Neuronal stem cell (in vitro differentiated cells): ENCODE data around the gene MACROD2.

Experiments used
- DNase-seq: peaks from one replicate; pipeline ENCODE4 v3.0.0-alpha.2; 2013; ENCODE audit warnings: low spot score
- H2AFZ ChIP-seq: one replicate; pipeline ENCODE4 v1.6.1; 2013; ENCODE audit warnings: mild to moderate bottlenecking, low read length, inconsistent platforms
- H2AK5ac ChIP-seq: 2 replicates; pipeline ENCODE4 v1.6.1; 2013; ENCODE audit warnings: low read depth, mild to moderate bottlenecking, inconsistent platforms, low read length, moderate library complexity, mixed read lengths
- H2BK120ac ChIP-seq: 2 replicates; pipeline ENCODE4 v1.6.1; 2013; ENCODE audit warnings: low read depth, mild to moderate bottlenecking, inconsistent platforms, low read length, moderate library complexity, mixed read lengths
- H2BK12ac ChIP-seq: one replicate; pipeline ENCODE4 v1.6.1; 2013; ENCODE audit warnings: low read length, inconsistent platforms
- H2BK15ac ChIP-seq: 2 replicates; pipeline ENCODE4 v1.6.1; 2013; ENCODE audit warnings: mild to moderate bottlenecking, low read length, inconsistent platforms, mixed read lengths
- H2BK5ac ChIP-seq: one replicate; pipeline ENCODE4 v1.6.1; 2013; ENCODE audit warnings: inconsistent platforms, mild to moderate bottlenecking, low read length, moderate library complexity
- H3K14ac ChIP-seq: one replicate; pipeline ENCODE4 v1.6.1; 2013; ENCODE audit warnings: low read length, inconsistent platforms
- H3K18ac ChIP-seq: 2 replicates; pipeline ENCODE4 v1.6.1; 2013; ENCODE audit warnings: low read length, inconsistent platforms
- H3K23ac ChIP-seq: 2 replicates; pipeline ENCODE4 v1.6.1; 2013; ENCODE audit warnings: low read depth, mild to moderate bottlenecking, mixed read lengths, low read length, inconsistent platforms; ENCODE audit not compliant: poor library complexity
- H3K27ac ChIP-seq: replicated peaks from 3 replicates; pipeline ENCODE4 v1.5.1; 2013; ENCODE audit warnings: low read length, inconsistent platforms
- H3K27me3 ChIP-seq, 3 experiments: 2 replicates each; pipeline ENCODE4 v1.6.1; 2013; ENCODE audit warnings: low read length in 3 of 3, mild to moderate bottlenecking in 2 of 3, inconsistent platforms in 1 of 3, low read depth in 1 of 3, mixed read lengths in 1 of 3, moderate library complexity in 1 of 3; ENCODE audit not compliant: control insufficient read depth in 3 of 3, insufficient read depth in 3 of 3
- H3K36me3 ChIP-seq, 2 donors: replicated peaks in 1 of 2; 2 replicates each; pipeline ENCODE4 v1.6.1; 2013; ENCODE audit warnings: low read length in 2 of 2; ENCODE audit not compliant: control insufficient read depth in 2 of 2, insufficient read depth in 2 of 2
- H3K4ac ChIP-seq: 2 replicates; pipeline ENCODE4 v1.6.1; 2013; ENCODE audit warnings: inconsistent platforms, mild to moderate bottlenecking, low read length, moderate library complexity
- H3K4me1 ChIP-seq, 2 donors: 1 replicate in 1 of 2; 2 replicates in 1 of 2; pipeline ENCODE4 v1.6.1; 2013; ENCODE audit warnings: low read length in 2 of 2, low read depth in 1 of 2; ENCODE audit not compliant: control insufficient read depth in 2 of 2, insufficient read depth in 1 of 2
- H3K4me2 ChIP-seq: one replicate; pipeline ENCODE4 v1.6.1; 2013; ENCODE audit warnings: mild to moderate bottlenecking, low read length, inconsistent platforms; ENCODE audit not compliant: insufficient read depth, poor library complexity, severe bottlenecking
- H3K4me3 ChIP-seq, 2 donors: 2 replicates each; pipeline ENCODE4 v1.5.1; 2013; ENCODE audit warnings: low read length in 2 of 2, mild to moderate bottlenecking in 2 of 2, inconsistent platforms in 1 of 2, moderate library complexity in 1 of 2
- H3K79me1 ChIP-seq: one replicate; pipeline ENCODE4 v1.6.1; 2013; ENCODE audit warnings: low read depth, mild to moderate bottlenecking, inconsistent platforms, low read length, moderate library complexity
- H3K9ac ChIP-seq: one replicate; pipeline ENCODE4 v1.6.1; 2013; ENCODE audit warnings: mild to moderate bottlenecking, low read depth, low read length, inconsistent platforms; ENCODE audit not compliant: poor library complexity
- H3K9me3 ChIP-seq, 2 donors: replicated peaks in 1 of 2; 2 replicates each; pipeline versions ENCODE3 to v1.6.1; 2013; ENCODE audit warnings: low read length in 2 of 2, mild to moderate bottlenecking in 2 of 2, inconsistent platforms in 1 of 2, low read depth in 1 of 2, mixed read lengths in 1 of 2, moderate library complexity in 1 of 2; ENCODE audit not compliant: control insufficient read depth in 2 of 2, insufficient read depth in 1 of 2
- H4K8ac ChIP-seq: one replicate; pipeline ENCODE4 v1.6.1; 2013; ENCODE audit warnings: low read depth, mild to moderate bottlenecking, inconsistent platforms, low read length, moderate library complexity
- H4K91ac ChIP-seq: one replicate; pipeline ENCODE4 v1.6.1; 2013; ENCODE audit warnings: low read length, low read depth, mild to moderate bottlenecking, inconsistent platforms; ENCODE audit not compliant: poor library complexity
- whole genome bisulfite sequencing, 2 donors: extraction: QIAGEN DNeasy Blood & Tissue Kit; methylation state at CpG; one replicate each; pipeline ENCODE4 v1.1.7; 2013; ENCODE audit warnings: missing lambda C conversion rate in 2 of 2, mixed read lengths in 1 of 2; ENCODE audit not compliant: insufficient read length in 2 of 2, insufficient replicate concordance in 1 of 2; ENCODE audit errors: extremely low coverage in 2 of 2; 5-methylcytosine and 5-hydroxymethylcytosine counted together

Gene MACROD2

DNA sequence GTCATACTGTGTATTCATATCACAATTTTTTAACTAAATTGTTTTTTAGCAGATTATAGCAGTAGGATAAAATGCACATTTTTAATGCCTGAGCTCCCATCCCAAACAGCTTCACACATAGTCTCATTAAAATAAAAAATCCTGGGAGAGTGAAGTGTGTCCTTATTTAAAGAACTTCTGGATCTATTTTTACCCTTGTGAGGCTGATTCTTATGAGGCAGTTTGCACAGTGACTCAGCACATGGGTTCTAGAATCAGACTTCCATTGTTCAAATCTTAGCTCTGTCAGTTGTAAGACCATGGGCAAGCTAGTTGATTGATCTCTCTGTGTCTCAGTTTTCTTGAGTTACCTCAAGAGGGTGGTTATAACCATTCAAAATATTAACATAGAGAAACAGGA lies 72.3 kb downstream of the MACROD2 start:
- H3K23ac ChIP-seq: no peak overlapping the region
- no peak for DNase-seq
- H3K4me2 ChIP-seq: no peak overlapping the region
- H2BK5ac ChIP-seq: no peak overlapping the region
- no peak overlapping the region for H2BK12ac ChIP-seq
- no peaks in the 10 kb centered on the region for H3K4me1 ChIP-seq
- H3K79me1 ChIP-seq: no peaks in the 10 kb centered on the region
- H3K4ac ChIP-seq: no peak overlapping the region
- H3K18ac ChIP-seq: no peak overlapping the region
- no peak overlapping the region for H2AFZ ChIP-seq
- H3K36me3 ChIP-seq: no peaks in the 10 kb centered on the region
- no peak overlapping the region for H3K14ac ChIP-seq
- no peak overlapping the region for H2BK15ac ChIP-seq
- no peak overlapping the region for H4K91ac ChIP-seq
- no peak overlapping the region for H4K8ac ChIP-seq
- no peak overlapping the region for H3K4me3 ChIP-seq
- no peak overlapping the region for H3K9ac ChIP-seq
- no peak overlapping the region for H2BK120ac ChIP-seq
- no peaks in the 10 kb centered on the region for H3K27me3 ChIP-seq
- H3K9me3 ChIP-seq: no peaks in the 10 kb centered on the region
- H2AK5ac ChIP-seq: no peak overlapping the region
- H3K27ac ChIP-seq: no peak overlapping the region

DNA sequence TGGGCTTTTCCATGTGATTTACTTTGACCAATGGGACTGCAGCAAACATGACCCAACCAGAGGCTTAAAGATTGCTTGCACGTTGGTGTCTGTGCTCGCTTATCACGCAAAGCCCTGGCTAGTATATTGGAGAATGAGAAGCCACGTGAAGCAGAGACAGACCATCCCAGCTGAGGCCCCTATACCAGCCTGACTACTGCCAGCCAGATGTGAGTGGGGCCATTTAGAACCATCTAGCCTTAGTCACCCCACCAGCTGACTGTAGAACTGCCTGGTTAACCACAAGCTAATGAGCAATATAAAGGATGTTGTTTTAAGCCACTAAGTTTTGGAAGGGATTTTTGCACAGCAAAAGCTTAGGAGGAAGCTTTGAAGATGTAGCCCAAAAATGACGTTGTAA lies 74.5 kb downstream of the MACROD2 start:
- WGBS, 2 donors: no CpG with 5 or more reads among the region's 5 CpGs
- H4K91ac ChIP-seq: no peak overlapping the region

DNA sequence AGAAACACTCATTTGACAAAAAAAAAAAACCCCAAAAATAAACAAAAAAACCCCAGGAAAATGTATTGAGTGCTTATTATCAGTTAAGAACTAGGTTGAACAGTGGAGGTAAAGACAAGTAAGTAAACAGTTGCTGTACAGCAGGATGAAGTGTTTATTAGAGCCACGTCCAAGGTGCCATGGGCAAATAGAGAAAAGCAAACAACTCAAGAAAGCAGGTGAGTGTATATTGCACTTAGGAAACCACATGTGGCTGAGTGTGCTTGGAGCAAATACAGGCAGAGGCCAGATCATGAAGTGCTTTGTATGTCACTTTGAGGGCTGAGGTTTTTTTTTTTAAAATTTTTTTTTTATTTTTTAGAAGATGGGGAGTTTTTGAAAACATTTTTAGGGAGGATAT lies 98.3 kb downstream of the MACROD2 start:
- Histone ChIP-seq H2BK12ac (no peak overlapping the region), H2BK120ac (no peak overlapping the region), H3K18ac (no peak overlapping the region), H3K9me3 (no peaks in the 10 kb centered on the region), H3K4ac (no peak overlapping the region), H3K36me3 (no peaks in the 10 kb centered on the region), H4K91ac (no peak overlapping the region), H3K14ac (no peak overlapping the region), H3K4me1 (no peaks in the 10 kb centered on the region), H3K9ac (no peak overlapping the region), H3K23ac (no peak overlapping the region), H3K27ac (no peak overlapping the region), H3K4me3 (no peak overlapping the region), H3K27me3 (no peaks in the 10 kb centered on the region), H4K8ac (no peak overlapping the region), H3K79me1 (no peaks in the 10 kb centered on the region), H2AK5ac (no peak overlapping the region), H2BK15ac (no peak overlapping the region), H3K4me2 (no peak overlapping the region), H2AFZ (no peak overlapping the region), H2BK5ac (no peak overlapping the region)
- no CpG with 5 or more reads among the region's 1 CpG for WGBS, 2 donors
- no peak for DNase-seq

More for the DNA sequence above, 74.5 kb downstream of the MACROD2 start:
- Histone ChIP-seq H3K4ac (no peak overlapping the region), H2BK5ac (no peak overlapping the region), H2BK15ac (no peak overlapping the region), H3K9ac (no peak overlapping the region), H3K9me3 (no peaks in the 10 kb centered on the region), H3K27ac (no peak overlapping the region), H2BK12ac (no peak overlapping the region), H2AK5ac (no peak overlapping the region), H3K79me1 (no peaks in the 10 kb centered on the region), H3K18ac (no peak overlapping the region), H3K23ac (no peak overlapping the region), H3K4me1 (no peaks in the 10 kb centered on the region), H4K8ac (no peak overlapping the region), H2AFZ (no peak overlapping the region), H3K14ac (no peak overlapping the region), H3K36me3 (no peaks in the 10 kb centered on the region), H3K27me3 (no peaks in the 10 kb centered on the region), H3K4me2 (no peak overlapping the region), H3K4me3 (no peak overlapping the region), H2BK120ac (no peak overlapping the region)
- DNase-seq: no peak

DNA sequence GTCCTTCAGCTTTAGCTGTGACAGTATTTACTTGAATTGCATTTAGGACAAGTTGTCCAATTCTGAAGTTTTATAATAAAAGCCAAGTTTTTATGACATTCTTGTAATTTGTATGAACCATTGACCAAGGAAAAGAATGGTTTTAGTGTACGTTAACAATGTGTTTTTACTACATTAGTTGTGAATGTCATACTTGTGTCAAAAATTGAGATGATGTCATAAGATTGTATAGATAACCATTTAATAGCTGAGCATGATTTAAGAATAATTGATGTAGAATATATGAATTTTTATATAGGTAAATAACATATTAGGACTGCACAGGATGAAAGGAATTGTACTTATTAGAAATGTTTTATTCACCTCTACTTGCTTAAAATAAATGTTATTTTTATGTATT lies 102.9 kb downstream of the MACROD2 start:
- no peak overlapping the region for H3K27ac ChIP-seq
- H3K4me3 ChIP-seq: no peak overlapping the region

More for the DNA sequence above, 102.9 kb downstream of the MACROD2 start:
- Histone ChIP-seq H2AFZ (no peak overlapping the region), H3K18ac (no peak overlapping the region), H4K8ac (no peak overlapping the region), H3K14ac (no peak overlapping the region), H2BK5ac (no peak overlapping the region), H2BK12ac (no peak overlapping the region), H3K36me3 (no peaks in the 10 kb centered on the region), H3K4me1 (no peaks in the 10 kb centered on the region), H3K9me3 (no peaks in the 10 kb centered on the region), H3K79me1 (no peaks in the 10 kb centered on the region), H3K27me3 (no peaks in the 10 kb centered on the region), H4K91ac (no peak overlapping the region), H3K9ac (no peak overlapping the region), H3K4ac (no peak overlapping the region), H2BK15ac (no peak overlapping the region), H2AK5ac (no peak overlapping the region), H3K4me2 (no peak overlapping the region), H3K23ac (no peak overlapping the region), H2BK120ac (no peak overlapping the region)
- no CpG with 5 or more reads among the region's 1 CpG for WGBS, 2 donors
- no peak for DNase-seq
